ENCODE data around the gene PNPLA3. TPM values are rescaled to one million over a fixed set of nuclear protein-coding genes. Genes with fewer than 3 reads are reported as not detected.

The PNPLA3 gene
- total RNA-seq, 1 experiment from 2014 or later: 4.9 TPM

Other genes starting within 250 kb of the PNPLA3 start
- gene EFCAB6, start 111.5 kb upstream of the PNPLA3 start, total RNA-seq (2021; ENCODE audit: unreplicated experiment): 0.21 TPM
- 12.0 TPM for gene SULT4A1, start 61.3 kb upstream of the PNPLA3 start, total RNA-seq (2021; ENCODE audit: unreplicated experiment)
- gene PNPLA5, start 31.8 kb upstream of the PNPLA3 start, total RNA-seq (2021; ENCODE audit: unreplicated experiment): not detected
- gene SAMM50, start 31.6 kb downstream of the PNPLA3 start, total RNA-seq (2021; ENCODE audit: unreplicated experiment): 40.5 TPM
- gene PARVB, start 100.5 kb downstream of the PNPLA3 start, total RNA-seq (2021; ENCODE audit: unreplicated experiment): 28.1 TPM

All from Panc1 (cell line).